ENCODE data around the gene SLIT1. TPM values are rescaled to one million over a fixed set of nuclear protein-coding genes. Genes with fewer than 3 reads are reported as not detected.

SLIT1 gene
- total and polyA plus RNA-seq, 5 donors from 2014 or later: 0.32 TPM; not detected in 4

DNA sequence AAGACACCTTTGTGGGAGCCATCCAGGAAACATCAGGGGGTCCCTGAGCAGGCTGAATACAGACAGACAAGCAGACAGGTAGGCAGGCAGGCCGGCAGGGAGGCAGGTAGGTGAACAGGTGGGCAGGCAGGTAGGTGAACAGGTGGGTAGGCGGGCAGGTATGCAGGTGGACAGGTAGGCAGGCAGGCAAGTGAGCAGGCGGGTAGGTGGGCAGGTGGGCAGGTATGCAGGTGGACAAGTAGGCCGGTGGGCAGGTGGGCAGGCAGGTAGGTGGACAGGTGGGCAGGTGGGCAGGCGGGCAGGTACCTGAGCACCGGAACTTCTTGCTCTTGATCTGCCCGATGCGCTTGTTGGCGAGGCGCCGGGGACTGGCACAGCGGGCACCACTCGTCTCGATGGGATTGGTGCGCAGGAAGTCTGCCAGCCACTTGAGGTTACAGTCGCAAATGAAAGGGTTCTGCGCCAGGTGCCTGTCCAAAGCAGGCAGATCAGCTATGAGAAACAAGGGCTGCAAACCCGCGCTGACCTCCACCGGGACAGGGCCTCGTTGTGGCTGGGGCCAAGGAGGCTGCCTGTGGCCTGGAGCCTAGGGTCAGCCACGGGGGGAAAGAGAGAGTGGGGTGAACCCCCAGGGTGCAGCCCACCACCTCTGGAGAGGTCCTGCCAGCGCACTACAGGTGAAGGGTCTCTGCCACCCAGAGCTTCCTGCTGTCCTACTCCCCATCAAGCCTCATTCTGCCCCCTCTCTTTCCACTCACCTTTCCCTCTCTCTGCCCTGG is 136.9 kb downstream of the SLIT1 start:
- H3K36me3 Mint-ChIP-seq: no peaks in the 10 kb centered on the region
- Histone ChIP-seq H3K27me3 (ENCODE audit: control insufficient read depth, insufficient read depth, low read length) (no peaks in the 10 kb centered on the region), H3K9me3 (ENCODE audit: control insufficient read depth in 2 of 2, low read length in 2 of 2) (no peaks in the 10 kb centered on the region), H3K36me3 (ENCODE audit: control insufficient read depth, insufficient read depth, low read length) (no peaks in the 10 kb centered on the region), H3K27ac (ENCODE audit: insufficient read depth, low read length, poor library complexity, severe bottlenecking) (no peak overlapping the region), H3K4me1 (ENCODE audit: control insufficient read depth, insufficient read depth, low read length, poor library complexity, severe bottlenecking) (no peaks in the 10 kb centered on the region), H3K4me3 (ENCODE audit: low read depth, low read length) (no peak overlapping the region)
- DNase-seq (no peak), ATAC-seq (ENCODE audit: low read depth in 2 of 2) (no peak)
- H3K9me3 Mint-ChIP-seq: no peaks in the 10 kb centered on the region
- H3K4me1 Mint-ChIP-seq: no peaks in the 10 kb centered on the region
- H3K27me3 Mint-ChIP-seq: peaks cover 6% of the 10 kb centered on the region
- no peak overlapping the region for H3K27ac Mint-ChIP-seq
- H3K4me3 Mint-ChIP-seq: no peak overlapping the region

DNA sequence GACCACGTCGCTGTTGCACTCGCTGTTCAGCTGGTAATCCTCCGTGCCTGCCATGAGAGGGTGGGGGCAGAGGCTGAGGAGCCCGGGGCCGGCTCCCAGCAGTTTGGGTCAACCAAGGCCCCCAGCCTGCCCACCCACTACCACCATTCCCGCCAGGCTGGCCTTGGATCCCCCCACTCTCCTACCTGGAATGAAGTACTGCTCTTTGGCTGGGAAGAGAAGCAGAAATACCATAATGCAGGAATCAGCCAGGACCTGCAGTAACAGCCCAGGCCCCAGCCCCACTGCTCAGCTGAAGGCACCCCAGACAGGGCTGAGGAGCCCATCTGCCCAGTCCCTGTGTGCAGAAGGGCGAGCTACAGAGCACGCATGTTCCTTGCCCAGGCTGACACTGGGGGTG is 138.0 kb downstream of the SLIT1 start:
- Mint-ChIP-seq H3K9me3 (no peaks in the 10 kb centered on the region), H3K4me1 (no peaks in the 10 kb centered on the region), H3K36me3 (no peaks in the 10 kb centered on the region), H3K4me3 (no peak overlapping the region), H3K27me3 (peaks cover 4% of the 10 kb centered on the region), H3K27ac (no peak overlapping the region)
- ATAC-seq (ENCODE audit: low read depth in 2 of 2) (no peak), DNase-seq (no peak)
- Histone ChIP-seq H3K4me3 (ENCODE audit: low read depth, low read length) (no peak overlapping the region), H3K9me3 (ENCODE audit: control insufficient read depth in 2 of 2, low read length in 2 of 2) (no peaks in the 10 kb centered on the region), H3K27ac (ENCODE audit: insufficient read depth, low read length, poor library complexity, severe bottlenecking) (no peak overlapping the region), H3K36me3 (ENCODE audit: control insufficient read depth, insufficient read depth, low read length) (no peaks in the 10 kb centered on the region), H3K27me3 (ENCODE audit: control insufficient read depth, insufficient read depth, low read length) (no peaks in the 10 kb centered on the region), H3K4me1 (ENCODE audit: control insufficient read depth, insufficient read depth, low read length, poor library complexity, severe bottlenecking) (no peaks in the 10 kb centered on the region)

- Mint-ChIP-seq H3K4me3 (no peak overlapping the region), H3K4me1 (no peaks in the 10 kb centered on the region), H3K27me3 (peaks cover 4% of the 10 kb centered on the region), H3K36me3 (no peaks in the 10 kb centered on the region), H3K9me3 (no peaks in the 10 kb centered on the region), H3K27ac (no peak overlapping the region)
- Histone ChIP-seq H3K4me1 (ENCODE audit: control insufficient read depth, insufficient read depth, low read length, poor library complexity, severe bottlenecking) (no peaks in the 10 kb centered on the region), H3K27me3 (ENCODE audit: control insufficient read depth, insufficient read depth, low read length) (no peaks in the 10 kb centered on the region), H3K27ac (ENCODE audit: insufficient read depth, low read length, poor library complexity, severe bottlenecking) (no peak overlapping the region), H3K9me3 (ENCODE audit: control insufficient read depth in 2 of 2, low read length in 2 of 2) (no peaks in the 10 kb centered on the region), H3K4me3 (ENCODE audit: low read depth, low read length) (no peak overlapping the region), H3K36me3 (ENCODE audit: control insufficient read depth, insufficient read depth, low read length) (no peaks in the 10 kb centered on the region)
- DNase-seq (no peak), ATAC-seq (ENCODE audit: low read depth in 2 of 2) (no peak)
Observed at GRCh38 chr10:97047083-97047736, 138.5 kb downstream of the SLIT1 start.

DNA sequence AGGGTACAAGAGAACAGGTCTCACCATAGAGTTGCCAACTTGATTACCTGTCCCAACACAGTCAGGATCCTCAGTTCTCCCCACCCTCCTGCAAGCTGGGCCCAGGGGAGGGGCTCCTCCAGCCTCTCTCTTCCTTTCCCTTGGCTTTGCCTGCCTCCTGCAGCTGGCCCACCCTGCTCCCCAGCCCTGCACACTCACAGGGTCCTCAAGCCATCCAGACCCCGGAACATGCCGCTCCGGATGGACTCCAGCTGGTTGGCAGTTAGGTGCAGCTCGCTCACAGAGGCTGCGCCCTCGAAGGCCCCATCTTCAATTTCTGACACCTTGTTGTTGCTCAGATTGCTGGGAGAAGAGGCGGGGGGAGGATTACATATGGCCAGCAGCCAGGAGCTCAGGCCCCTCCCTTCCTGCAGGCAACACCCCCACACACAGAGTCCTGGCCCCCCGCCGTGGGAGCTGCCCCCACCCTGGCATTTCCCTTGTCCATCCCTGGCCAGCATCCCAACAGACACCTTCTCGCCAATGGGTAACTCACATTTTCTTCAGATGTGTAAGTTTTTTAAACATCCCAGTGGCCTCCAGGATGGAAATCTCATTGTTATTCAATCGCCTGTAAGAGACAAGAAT is 139.2 kb downstream of the SLIT1 start:
- Mint-ChIP-seq H3K27ac (no peak overlapping the region), H3K4me1 (no peaks in the 10 kb centered on the region), H3K36me3 (no peaks in the 10 kb centered on the region), H3K27me3 (peaks cover 4% of the 10 kb centered on the region), H3K4me3 (no peak overlapping the region), H3K9me3 (no peaks in the 10 kb centered on the region)
- Histone ChIP-seq H3K4me1 (ENCODE audit: control insufficient read depth, insufficient read depth, low read length, poor library complexity, severe bottlenecking) (no peaks in the 10 kb centered on the region), H3K27me3 (ENCODE audit: control insufficient read depth, insufficient read depth, low read length) (no peaks in the 10 kb centered on the region), H3K4me3 (ENCODE audit: low read depth, low read length) (no peak overlapping the region), H3K27ac (ENCODE audit: insufficient read depth, low read length, poor library complexity, severe bottlenecking) (no peak overlapping the region), H3K9me3 (ENCODE audit: control insufficient read depth in 2 of 2, low read length in 2 of 2) (no peaks in the 10 kb centered on the region), H3K36me3 (ENCODE audit: control insufficient read depth, insufficient read depth, low read length) (no peaks in the 10 kb centered on the region)
- DNase-seq (no peak), ATAC-seq (ENCODE audit: low read depth in 2 of 2) (no peak)

GRCh38 chr10:97043563-97043855 is 142.2 kb downstream of the SLIT1 start:
- Mint-ChIP-seq H3K4me3 (no peak overlapping the region), H3K4me1 (no peaks in the 10 kb centered on the region), H3K36me3 (no peaks in the 10 kb centered on the region), H3K27me3 (peaks cover 4% of the 10 kb centered on the region), H3K27ac (no peak overlapping the region), H3K9me3 (peaks cover 0 to 2% (median 0%) of the 10 kb centered on the region in 7 donors)
- ATAC-seq (ENCODE audit: low read depth in 2 of 2) (no peak), DNase-seq (no peak)
- Histone ChIP-seq H3K4me3 (ENCODE audit: low read depth, low read length) (no peak overlapping the region), H3K36me3 (ENCODE audit: control insufficient read depth, insufficient read depth, low read length) (no peaks in the 10 kb centered on the region), H3K4me1 (ENCODE audit: control insufficient read depth, insufficient read depth, low read length, poor library complexity, severe bottlenecking) (no peaks in the 10 kb centered on the region), H3K27ac (ENCODE audit: insufficient read depth, low read length, poor library complexity, severe bottlenecking) (no peak overlapping the region), H3K27me3 (ENCODE audit: control insufficient read depth, insufficient read depth, low read length) (no peaks in the 10 kb centered on the region), H3K9me3 (ENCODE audit: control insufficient read depth in 2 of 2, low read length in 2 of 2) (no peaks in the 10 kb centered on the region)

GRCh38 chr10:97042716-97043562 is 142.8 kb downstream of the SLIT1 start:
- Mint-ChIP-seq H3K27me3 (peaks cover 4% of the 10 kb centered on the region), H3K4me1 (peaks cover 0 to 3% (median 2%) of the 10 kb centered on the region in 4 donors), H3K27ac (no peak overlapping the region), H3K9me3 (peaks cover 0 to 2% (median 0%) of the 10 kb centered on the region in 7 donors), H3K4me3 (no peak overlapping the region), H3K36me3 (no peaks in the 10 kb centered on the region)
- H3K27me3 ChIP-seq (ENCODE audit: control insufficient read depth, insufficient read depth, low read length): no peaks in the 10 kb centered on the region
- ATAC-seq (ENCODE audit: low read depth in 2 of 2) (no peak), DNase-seq (no peak)
- no peaks in the 10 kb centered on the region for H3K9me3 ChIP-seq (ENCODE audit: control insufficient read depth in 2 of 2, low read length in 2 of 2)
- no peaks in the 10 kb centered on the region for H3K4me1 ChIP-seq (ENCODE audit: control insufficient read depth, insufficient read depth, low read length, poor library complexity, severe bottlenecking)
- no peaks in the 10 kb centered on the region for H3K36me3 ChIP-seq (ENCODE audit: control insufficient read depth, insufficient read depth, low read length)
- H3K4me3 ChIP-seq (ENCODE audit: low read depth, low read length): no peak overlapping the region
- no peak overlapping the region for H3K27ac ChIP-seq (ENCODE audit: insufficient read depth, low read length, poor library complexity, severe bottlenecking)

GRCh38 chr10:97042081-97042480 is 143.7 kb downstream of the SLIT1 start:
- Histone ChIP-seq H3K4me1 (ENCODE audit: control insufficient read depth, insufficient read depth, low read length, poor library complexity, severe bottlenecking) (peaks cover 8% of the 10 kb centered on the region), H3K4me3 (ENCODE audit: low read depth, low read length) (no peak overlapping the region), H3K9me3 (ENCODE audit: control insufficient read depth in 2 of 2, low read length in 2 of 2) (no peaks in the 10 kb centered on the region), H3K27me3 (ENCODE audit: control insufficient read depth, insufficient read depth, low read length) (no peaks in the 10 kb centered on the region), H3K36me3 (ENCODE audit: control insufficient read depth, insufficient read depth, low read length) (no peaks in the 10 kb centered on the region), H3K27ac (ENCODE audit: insufficient read depth, low read length, poor library complexity, severe bottlenecking) (no peak overlapping the region)
- peaks cover 4% of the 10 kb centered on the region for H3K27me3 Mint-ChIP-seq
- H3K9me3 Mint-ChIP-seq: peaks cover 0 to 2% (median 0%) of the 10 kb centered on the region in 7 donors
- no peak overlapping the region for H3K4me3 Mint-ChIP-seq
- H3K36me3 Mint-ChIP-seq: no peaks in the 10 kb centered on the region
- no peak for DNase-seq
- no peak overlapping the region for H3K27ac Mint-ChIP-seq
- no peak for ATAC-seq (ENCODE audit: low read depth in 2 of 2)
- peaks cover 0 to 11% (median 6%) of the 10 kb centered on the region in 4 donors for H3K4me1 Mint-ChIP-seq

All from CD4-positive, CD25-positive, alpha-beta regulatory T cell (primary cell).